GM12878 (cell line): ENCODE results near the gene MTMR4. TPM values are rescaled to one million over a fixed set of nuclear protein-coding genes. Genes with fewer than 3 reads are reported as not detected.
A peak's percentile ranks its signal among the peaks of the same experiment; 100 is the strongest.

Experiments used
- ATAC-seq: fragments of 200-7000 bp; cut with Tn5 transposase; 3 replicates; pipeline ENCODE4 v1.9.1; 2020; ENCODE audit warnings: mild to moderate bottlenecking, moderate library complexity
- BruUV-seq: library from RNA; stranded (reverse); fragments of 400-500 nt; replicated peaks from 2 replicates; lab custom pipeline; 2021; lab: Mats Ljungman, UMichigan
- CTCF ChIA-PET: fragments of 300-600 bp; sonication (Branson Sonifier 250); formaldehyde crosslinking; extraction: SDS; loops from one replicate; lab custom pipeline; 2021; ENCODE audit warnings: inconsistent platforms; lab: Yijun Ruan, JAX
- POLR2A ChIA-PET: fragments of 350-600 bp; formaldehyde crosslinking; extraction: SDS; loops from one replicate; lab custom pipeline; 2021; ENCODE audit warnings: inconsistent platforms; lab: Charles Lee
- RAD21 ChIA-PET: fragments of 300-600 bp; sonication (Branson Sonifier 250); formaldehyde crosslinking; loops from one replicate; lab custom pipeline; 2023; ENCODE audit warnings: antibody characterized with exemption; ENCODE audit not compliant: unreplicated experiment; lab: Charles Lee
- SMC1A ChIA-PET: fragments of 300-600 bp; sonication (Branson Sonifier 250); formaldehyde crosslinking; loops from one replicate; lab custom pipeline; 2023; ENCODE audit not compliant: unreplicated experiment, uncharacterized antibody; lab: Charles Lee
- DNase-seq: peaks from one replicate; pipeline ENCODE4 v3.0.0-alpha.2; 2011; ENCODE audit warnings: low read depth, low spot score
- FAIRE-seq: peaks from 3 replicates; lab custom pipeline; 2011; peaks lifted over from hg19 to GRCh38; lab: Jason Lieb, UNC
- H2AFZ ChIP-seq: 2 replicates; pipeline ENCODE4 v1.6.0; 2011; ENCODE audit warnings: low read depth, low read length, control low read depth; ENCODE audit not compliant: control insufficient read depth
- H3K27ac ChIP-seq: 2 replicates; pipeline ENCODE4 v1.5.1; 2011; ENCODE audit warnings: control low read depth; ENCODE audit not compliant: control insufficient read depth, insufficient read depth
- H3K27me3 ChIP-seq, 2 experiments: replicated peaks in 1 of 2; 2 replicates each; pipeline versions ENCODE4 v1.6.0 to v1.6.1; 2011; ENCODE audit warnings: low read length in 1 of 2; ENCODE audit not compliant: control insufficient read depth in 2 of 2, insufficient read depth in 2 of 2
- H3K36me3 ChIP-seq, 2 experiments: 2 replicates each; pipeline ENCODE4 v1.5.1; 2011; ENCODE audit warnings: low read length in 1 of 2; ENCODE audit not compliant: control insufficient read depth in 2 of 2, insufficient read depth in 2 of 2
- H3K4me1 ChIP-seq: 2 replicates; pipeline ENCODE4 v1.6.1; 2011; ENCODE audit warnings: mild to moderate bottlenecking, low read length, moderate library complexity, mixed read lengths; ENCODE audit not compliant: control insufficient read depth, insufficient read depth
- H3K4me2 ChIP-seq: 2 replicates; pipeline ENCODE4 v1.6.0; 2011; ENCODE audit warnings: control low read depth; ENCODE audit not compliant: control insufficient read depth, insufficient read depth
- H3K4me3 ChIP-seq: fragments of 200-600 bp; sonication (generic); 2 replicates; pipeline ENCODE4 v1.5.1; 2016
- H3K79me2 ChIP-seq: 2 replicates; pipeline ENCODE4 v1.6.0; 2011; ENCODE audit warnings: low read length; ENCODE audit not compliant: control insufficient read depth, insufficient read depth
- H3K9ac ChIP-seq: 2 replicates; pipeline ENCODE4 v1.8.0; 2011; ENCODE audit warnings: low read length, control low read depth, mixed read lengths; ENCODE audit not compliant: control insufficient read depth, insufficient read depth
- H3K9me3 ChIP-seq: replicated peaks from 3 replicates; pipeline ENCODE4 v1.5.1; 2011; ENCODE audit warnings: mild to moderate bottlenecking, low read length; ENCODE audit not compliant: control insufficient read depth, insufficient read depth
- H4K20me1 ChIP-seq: 2 replicates; pipeline ENCODE4 v1.6.0; 2011; ENCODE audit not compliant: control insufficient read depth, insufficient read depth
- MEF2B ChIP-seq: fragments of 450-650 bp; IDR thresholded peaks from 2 replicates; pipeline ENCODE4 v1.6.1; 2018; ENCODE audit warnings: mild to moderate bottlenecking, moderate library complexity; ENCODE audit not compliant: partially characterized antibody, poor library complexity, severe bottlenecking
- NBN ChIP-seq: fragments of 450-650 bp; IDR thresholded peaks from 2 replicates; pipeline ENCODE4 v1.6.1; 2016
- POLR2AphosphoS2 ChIP-seq: IDR thresholded peaks from 2 replicates; pipeline ENCODE4 v1.6.1; 2011; ENCODE audit warnings: low read depth, mild to moderate bottlenecking, low read length, improper control_type of control experiment, moderate library complexity
- ZBTB40 ChIP-seq: fragments of 450-650 bp; IDR thresholded peaks from 2 replicates; pipeline ENCODE4 v1.6.1; 2016; ENCODE audit warnings: mild to moderate bottlenecking, moderate library complexity, borderline replicate concordance
- WGBS: methylation state at CpG from one replicate; pipeline ENCODE4 v1.1.6; 2016; ENCODE audit warnings: low lambda C conversion rate; ENCODE audit not compliant: insufficient replicate concordance, insufficient coverage; ENCODE audit errors: missing lambda C conversion rate; 5-methylcytosine and 5-hydroxymethylcytosine counted together
- in situ Hi-C: fragments of 300-500 bp; cut with MboI; formaldehyde crosslinking; loops from 9 replicates; pipeline ENCODE4 v1.14.3; 2018; ENCODE audit warnings: mixed read lengths
- intact Hi-C: fragments of 100-400 bp; cut with micrococcal nuclease; formaldehyde crosslinking; loops from one replicate; pipeline ENCODE4 v1.14.2; 2022; ENCODE audit not compliant: unreplicated experiment
- polyA plus RNA-seq, 11 experiments: library from polyadenylated mRNA; depleted of rRNA in 4 of 11; unstranded in 6 of 11; stranded (reverse) in 5 of 11; fragments of >200 nt; fragmentation: Nextera tagmentation in 4 of 11; fragmentation: Illumina TruSeq in 1 of 11; extraction: Ambion mirVana in 4 of 11; extraction: Trizol in 1 of 11; gene quantifications; 1 replicate in 1 of 11; 2 replicates in 10 of 11; pipeline versions ENCODE4 v1.2.1 to v1.2.3, GENCODE V29; 2011 to 2016; ENCODE audit warnings: inconsistent platforms in 2 of 11, missing spikeins in 2 of 11, low read depth in 1 of 11
- total RNA-seq, 4 experiments: library from RNA; depleted of rRNA in 3 of 4; stranded (reverse); fragments of >200 nt in 3 of 4; fragmentation: Illumina TruSeq in 1 of 4; extraction: Trizol in 1 of 4; gene quantifications; 2 replicates each; pipeline versions ENCODE4 v1.2.1 to v1.2.3, GENCODE V29; 2013 to 2021
- TF ChIP-seq, protein P1 (sequence below): fragments of 450-650 bp; IDR thresholded peaks from 2 replicates; pipeline ENCODE4 v1.6.1; 2017; ENCODE audit warnings: borderline replicate concordance

MTMR4 gene
- total and polyA plus RNA-seq, 10 of the 15 experiments (the other 5 are each of a cell fraction or from before 2014, with no cell fraction given), result 12.8 to 127 (median 53.2) TPM

- BruUV-seq, result no TSS peak
- WGBS, result 98% methylated on average over 6 of the region's 6 CpGs
- H3K9me3 ChIP-seq, result no peaks in the 10 kb centered on the region
- ATAC-seq (no peak), DNase-seq (no peak), FAIRE-seq (no peak)
- H3K9ac ChIP-seq, result no peak overlapping the region
- peaks cover 27 to 47% of the 10 kb centered on the region in 2 experiments for H3K36me3 ChIP-seq
- intact Hi-C loops, result no loop called here
- CTCF ChIA-PET, result no interaction called here
- TF ChIP-seq POLR2AphosphoS2 (no peak), NBN (no peak), MEF2B (no peak)
- TF ChIP-seq, protein P1, sequence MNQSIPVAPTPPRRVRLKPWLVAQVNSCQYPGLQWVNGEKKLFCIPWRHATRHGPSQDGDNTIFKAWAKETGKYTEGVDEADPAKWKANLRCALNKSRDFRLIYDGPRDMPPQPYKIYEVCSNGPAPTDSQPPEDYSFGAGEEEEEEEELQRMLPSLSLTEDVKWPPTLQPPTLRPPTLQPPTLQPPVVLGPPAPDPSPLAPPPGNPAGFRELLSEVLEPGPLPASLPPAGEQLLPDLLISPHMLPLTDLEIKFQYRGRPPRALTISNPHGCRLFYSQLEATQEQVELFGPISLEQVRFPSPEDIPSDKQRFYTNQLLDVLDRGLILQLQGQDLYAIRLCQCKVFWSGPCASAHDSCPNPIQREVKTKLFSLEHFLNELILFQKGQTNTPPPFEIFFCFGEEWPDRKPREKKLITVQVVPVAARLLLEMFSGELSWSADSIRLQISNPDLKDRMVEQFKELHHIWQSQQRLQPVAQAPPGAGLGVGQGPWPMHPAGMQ, result no peak
- no peak overlapping the region for H3K4me3 ChIP-seq
- H3K27me3 ChIP-seq, result no peaks in the 10 kb centered on the region; a peak in 1 of 4 replicates
- SMC1A ChIA-PET, result no interaction called here
- RAD21 ChIA-PET, result no interaction called here
- H4K20me1 ChIP-seq, result no peaks in the 10 kb centered on the region; the same call in 1 of the 2 replicates
- no peaks in the 10 kb centered on the region for H3K4me1 ChIP-seq
- H3K27ac ChIP-seq, result no peak overlapping the region
- no peak overlapping the region for H2AFZ ChIP-seq
- H3K4me2 ChIP-seq, result no peak overlapping the region
- in situ Hi-C loops, result no loop called here
- POLR2A ChIA-PET, result no interaction called here
- H3K79me2 ChIP-seq, result peaks cover 2% of the 10 kb centered on the region; the same call in 1 of the 2 replicates
Measured at GRCh38 chr17:58491510-58492045, 22.9 kb downstream of the MTMR4 start.

DNA sequence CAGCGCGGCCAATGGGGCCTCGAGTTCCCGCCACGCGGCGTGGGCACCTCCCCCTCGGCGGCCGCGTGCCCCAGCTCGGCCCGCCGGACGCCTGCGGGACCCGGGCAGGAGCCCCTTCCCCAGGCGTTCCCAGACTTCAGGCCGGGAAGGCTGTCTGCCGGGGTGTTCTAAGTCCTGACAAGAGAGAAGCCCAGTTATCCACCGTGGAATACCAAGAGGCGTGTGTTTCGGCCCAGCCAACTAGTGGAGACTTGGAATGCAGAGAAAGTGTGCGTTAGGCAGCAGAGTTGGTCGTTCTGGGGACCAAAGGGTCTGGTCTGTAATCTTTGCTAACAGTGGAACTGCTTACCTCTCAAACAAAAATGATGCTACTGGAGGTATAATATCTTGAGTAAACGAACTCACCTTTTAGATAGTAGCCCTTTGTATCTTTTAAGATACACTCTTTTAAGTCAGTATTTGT lies 26.0 kb downstream of the MTMR4 start:
- Histone ChIP-seq H3K4me2 (no peak overlapping the region), H3K79me2 (no peaks in the 10 kb centered on the region), H3K4me1 (no peaks in the 10 kb centered on the region), H3K9me3 (no peaks in the 10 kb centered on the region), H2AFZ (no peak overlapping the region), H3K27me3 (no peaks in the 10 kb centered on the region), H3K9ac (no peak overlapping the region), H4K20me1 (no peaks in the 10 kb centered on the region), H3K27ac (no peak overlapping the region), H3K36me3 (peaks cover 9 to 23% of the 10 kb centered on the region in 2 experiments; a peak in 3 of 4 replicates), H3K4me3 (no peak overlapping the region)
- no peak for TF ChIP-seq ZBTB40
- TF ChIP-seq POLR2AphosphoS2, result 0 out of 2 replicates have a peak, but pooled peaks have one; percentile 38
- ChIA-PET POLR2A (no interaction called here), CTCF (no interaction called here), RAD21 (no interaction called here), SMC1A (no interaction called here)
- FAIRE-seq (no peak), ATAC-seq (no peak), DNase-seq (no peak)
- in situ Hi-C loops, result no loop called here
- 98% methylated on average over 16 of the region's 26 CpGs for WGBS
- no TSS peak for BruUV-seq
- intact Hi-C loops, result no loop called here
